Gastroesophageal sphincter (tissue), 4 donors: ENCODE measurements around the gene NLRP1. TPM values are rescaled to one million over a fixed set of nuclear protein-coding genes. Genes with fewer than 3 reads are reported as not detected.

ENCODE experiments used
- ATAC-seq: fragments of 150-250 bp; one replicate; pipeline ENCODE4 v1.9.1; 2016; ENCODE audit warnings: mild to moderate bottlenecking, moderate library complexity
- H3K27ac ChIP-seq, 4 donors: fragments of 200-600 bp; sonication (generic) in 3 of 4; 1 replicate in 3 of 4; 2 replicates in 1 of 4; pipeline ENCODE4 v1.5.1; 2016 to 2019
- H3K27me3 ChIP-seq: fragments of 200-600 bp; sonication (generic); one replicate; pipeline ENCODE4 v1.5.1; 2019
- H3K36me3 ChIP-seq, 2 donors: fragments of 200-600 bp; sonication (generic); one replicate each; pipeline ENCODE4 v1.5.1; 2019; ENCODE audit warnings: control low read depth in 1 of 2
- H3K4me1 ChIP-seq, 3 donors: fragments of 200-600 bp; sonication (generic); 1 replicate in 2 of 3; 2 replicates in 1 of 3; pipeline ENCODE4 v1.5.1; 2016 to 2019; ENCODE audit warnings: control low read depth in 2 of 3
- H3K4me3 ChIP-seq, 2 donors: fragments of 200-600 bp; sonication (generic); one replicate each; pipeline ENCODE4 v1.5.1; 2019; ENCODE audit warnings: mild to moderate bottlenecking in 1 of 2, moderate library complexity in 1 of 2
- H3K9me3 ChIP-seq, 3 donors: fragments of 200-600 bp; sonication (generic); one replicate each; pipeline ENCODE4 v1.5.1; 2017 to 2019; ENCODE audit warnings: control low read depth in 2 of 3
- CTCF ChIP-seq, 4 experiments: fragments of 200-600 bp in 2 of 4; fragments of 450-650 bp in 2 of 4; sonication (generic) in 1 of 4; IDR thresholded peaks; one replicate each; pipeline ENCODE4 v1.5.1; 2017 to 2019; ENCODE audit warnings: antibody characterized with exemption in 4 of 4, mild to moderate bottlenecking in 2 of 4, moderate library complexity in 2 of 4
- EP300 ChIP-seq: sonication (generic); formaldehyde crosslinking; IDR thresholded peaks from one replicate; pipeline ENCODE4 v1.6.1; 2017; ENCODE audit warnings: antibody characterized with exemption, mild to moderate bottlenecking
- POLR2A ChIP-seq, 2 donors: fragments of 450-650 bp; IDR thresholded peaks; one replicate each; pipeline ENCODE4 v1.6.1; 2017; ENCODE audit warnings: antibody characterized with exemption in 2 of 2, mild to moderate bottlenecking in 2 of 2, moderate library complexity in 1 of 2
- POLR2AphosphoS5 ChIP-seq: sonication (generic); formaldehyde crosslinking; IDR thresholded peaks from one replicate; pipeline ENCODE4 v1.6.1; 2017; ENCODE audit warnings: antibody characterized with exemption
- WGBS, 2 donors: methylation state at CpG; one replicate each; pipeline ENCODE4 v1.1.5; 2018; ENCODE audit warnings: low coverage in 1 of 2; 5-methylcytosine and 5-hydroxymethylcytosine counted together
- total RNA-seq, 4 donors: library from RNA; depleted of rRNA; stranded (reverse); fragments of >200 nt; gene quantifications; one replicate each; pipeline ENCODE4 v1.1.0, GENCODE V29; 2016

The NLRP1 gene
- total RNA-seq, 4 donors from 2014 or later: 8.2 to 26.0 (median 19.6) TPM

GRCh38 chr17:5509482-5509881, 74.8 kb downstream of the NLRP1 start:
- no peak for ATAC-seq

DNA sequence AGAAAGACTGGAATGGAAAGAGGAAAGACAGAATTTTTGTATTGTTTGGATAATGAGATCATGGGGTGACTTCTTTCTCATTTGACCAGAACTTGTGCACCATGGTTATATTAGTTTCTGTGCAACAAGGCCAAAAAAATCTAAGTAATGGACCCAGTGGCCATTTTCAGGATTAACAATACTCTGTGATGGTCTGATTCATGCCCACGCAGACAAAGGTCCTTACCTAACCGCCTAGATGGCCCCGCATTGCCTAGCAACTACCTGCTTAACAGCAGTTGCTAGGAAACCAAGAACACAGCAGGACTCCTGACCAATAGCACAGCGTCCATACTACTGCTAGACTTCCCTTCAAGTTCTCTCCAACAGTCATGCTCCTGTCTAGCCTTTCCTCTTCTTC, 75.5 kb downstream of the NLRP1 start:
- Histone ChIP-seq H3K27me3 (no peaks in the 10 kb centered on the region), H3K4me1 (no peaks in the 10 kb centered on the region), H3K9me3 (no peaks in the 10 kb centered on the region), H3K27ac (no peak overlapping the region), H3K4me3 (no peak overlapping the region), H3K36me3 (no peaks in the 10 kb centered on the region)
- ATAC-seq: no peak
- TF ChIP-seq EP300 (no peak), POLR2AphosphoS5 (no peak), POLR2A (IDR thresholded peaks at IDR 0.05) (no peak), CTCF (IDR thresholded peaks at IDR 0.05) (no peak)
- whole genome bisulfite sequencing, 2 donors: 16 to 39% methylated on average over 2 to 4 of the region's 4 CpGs

More at GRCh38 chr17:5509482-5509881, 74.8 kb downstream of the NLRP1 start:
- Histone ChIP-seq H3K27ac (no peak overlapping the region), H3K9me3 (no peaks in the 10 kb centered on the region), H3K4me1 (no peaks in the 10 kb centered on the region), H3K27me3 (no peaks in the 10 kb centered on the region), H3K4me3 (no peak overlapping the region), H3K36me3 (peaks cover 0 to 4% of the 10 kb centered on the region in 2 donors)
- TF ChIP-seq CTCF (IDR thresholded peaks at IDR 0.05) (no peak), EP300 (no peak), POLR2AphosphoS5 (no peak), POLR2A (IDR thresholded peaks at IDR 0.05) (no peak)
- 75 to 89% methylated on average over 6 to 8 of the region's 8 CpGs for WGBS, 2 donors

DNA sequence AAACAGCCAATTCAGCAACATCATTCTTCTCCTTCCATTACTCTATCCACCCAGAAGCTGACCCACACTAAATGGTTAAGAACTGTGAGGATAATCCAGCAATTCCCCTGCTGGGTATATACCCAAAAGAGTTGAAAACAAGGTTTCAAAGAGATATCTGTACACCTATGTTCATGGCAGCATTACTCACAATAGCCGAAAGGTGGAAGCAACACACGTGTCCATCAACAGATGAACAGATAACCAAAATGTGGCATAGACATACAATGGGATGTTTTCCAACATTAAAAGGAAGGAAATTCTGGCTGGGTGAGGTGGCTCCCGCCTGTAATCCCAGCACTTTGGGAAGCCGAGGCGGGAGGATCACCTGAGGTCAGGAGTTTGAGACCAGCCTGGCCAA, 78.0 kb downstream of the NLRP1 start:
- TF ChIP-seq EP300 (no peak), POLR2A (IDR thresholded peaks at IDR 0.05) (no peak), POLR2AphosphoS5 (no peak), CTCF (IDR thresholded peaks at IDR 0.05) (no peak)
- ATAC-seq: no peak
- Histone ChIP-seq H3K27ac (no peak overlapping the region), H3K36me3 (no peaks in the 10 kb centered on the region), H3K27me3 (no peaks in the 10 kb centered on the region), H3K9me3 (no peaks in the 10 kb centered on the region), H3K4me3 (no peak overlapping the region), H3K4me1 (peaks cover 0 to 3% (median 0%) of the 10 kb centered on the region in 3 donors)
- WGBS, 2 donors: 89 to 100% methylated on average over 2 to 5 of the region's 5 CpGs

- Histone ChIP-seq H3K9me3 (no peaks in the 10 kb centered on the region), H3K4me3 (no peak overlapping the region), H3K36me3 (no peaks in the 10 kb centered on the region), H3K27ac (no peak overlapping the region), H3K4me1 (peaks cover 0 to 22% (median 9%) of the 10 kb centered on the region in 3 donors), H3K27me3 (peaks cover 18% of the 10 kb centered on the region)
- 90 to 99% methylated on average over 2 to 4 of the region's 4 CpGs for WGBS, 2 donors
- no peak for ATAC-seq
- no peak for TF ChIP-seq CTCF (IDR thresholded peaks at IDR 0.05)
- TF ChIP-seq POLR2AphosphoS5: no peak
Measured at GRCh38 chr17:5502552-5502951, 81.8 kb downstream of the NLRP1 start.

GRCh38 chr17:5501685-5502084, 82.6 kb downstream of the NLRP1 start:
- Histone ChIP-seq H3K4me3 (no peak overlapping the region), H3K27me3 (peaks cover 22% of the 10 kb centered on the region), H3K4me1 (peaks cover 0 to 22% (median 9%) of the 10 kb centered on the region in 3 donors), H3K9me3 (no peaks in the 10 kb centered on the region), H3K36me3 (no peaks in the 10 kb centered on the region), H3K27ac (no peak overlapping the region)
- WGBS, 2 donors: 82 to 100% methylated on average over 3 of the region's 8 CpGs
- TF ChIP-seq CTCF (IDR thresholded peaks at IDR 0.05): no peak
- ATAC-seq: no peak
